Calu3 (cell line): ENCODE measurements around the gene CRYAB. TPM values are rescaled to one million over a fixed set of nuclear protein-coding genes. Genes with fewer than 3 reads are reported as not detected.

Source experiments
- BruUV-seq: library from RNA; stranded (reverse); fragments of 400-500 nt; replicated peaks from 2 replicates; lab custom pipeline; 2021; lab: Mats Ljungman, UMichigan
- CTCF ChIA-PET: fragments of 300-600 bp; sonication (Branson Sonifier 250); formaldehyde crosslinking; loops from one replicate; lab custom pipeline; 2022; ENCODE audit warnings: antibody characterized with exemption; lab: Charles Lee
- DNase-seq: peaks from one replicate; pipeline ENCODE4 v3.0.0; 2022
- H3K27ac Mint-ChIP-seq: one replicate; pipeline ENCODE4 v1.8.0; 2022; ENCODE audit warnings: mixed read lengths; ENCODE audit not compliant: unreplicated experiment
- H3K27me3 Mint-ChIP-seq: one replicate; pipeline ENCODE4 v1.8.0; 2022; ENCODE audit warnings: mixed read lengths; ENCODE audit not compliant: unreplicated experiment
- H3K36me3 Mint-ChIP-seq: one replicate; pipeline ENCODE4 v1.8.0; 2022; ENCODE audit warnings: mild to moderate bottlenecking, moderate library complexity, mixed read lengths; ENCODE audit not compliant: insufficient read depth, unreplicated experiment
- H3K4me1 Mint-ChIP-seq: one replicate; pipeline ENCODE4 v1.8.0; 2022; ENCODE audit warnings: mild to moderate bottlenecking, low read depth, mixed read lengths; ENCODE audit not compliant: unreplicated experiment
- H3K4me3 Mint-ChIP-seq: one replicate; pipeline ENCODE4 v1.8.0; 2022; ENCODE audit warnings: mild to moderate bottlenecking, low read depth, moderate library complexity, mixed read lengths; ENCODE audit not compliant: unreplicated experiment
- H3K9me3 Mint-ChIP-seq: one replicate; pipeline ENCODE4 v1.8.0; 2022; ENCODE audit warnings: low read depth, mixed read lengths; ENCODE audit not compliant: unreplicated experiment
- intact Hi-C: fragments of 100-400 bp; cut with micrococcal nuclease; formaldehyde crosslinking; loops from one replicate; pipeline ENCODE4 v1.10.0; 2022; ENCODE audit not compliant: unreplicated experiment
- total RNA-seq: library from RNA; stranded (reverse); gene quantifications from 2 replicates; pipeline ENCODE4 v1.2.3, GENCODE V29; 2022
- TF ChIP-seq, protein P1 (sequence below): fragments of 200-600 bp; IDR thresholded peaks from one replicate; pipeline ENCODE4 v1.8.0; 2022; ENCODE audit warnings: antibody characterized with exemption; ENCODE audit not compliant: unreplicated experiment

Gene CRYAB
- total RNA-seq, 1 experiment from 2014 or later = 1.9 TPM

DNA sequence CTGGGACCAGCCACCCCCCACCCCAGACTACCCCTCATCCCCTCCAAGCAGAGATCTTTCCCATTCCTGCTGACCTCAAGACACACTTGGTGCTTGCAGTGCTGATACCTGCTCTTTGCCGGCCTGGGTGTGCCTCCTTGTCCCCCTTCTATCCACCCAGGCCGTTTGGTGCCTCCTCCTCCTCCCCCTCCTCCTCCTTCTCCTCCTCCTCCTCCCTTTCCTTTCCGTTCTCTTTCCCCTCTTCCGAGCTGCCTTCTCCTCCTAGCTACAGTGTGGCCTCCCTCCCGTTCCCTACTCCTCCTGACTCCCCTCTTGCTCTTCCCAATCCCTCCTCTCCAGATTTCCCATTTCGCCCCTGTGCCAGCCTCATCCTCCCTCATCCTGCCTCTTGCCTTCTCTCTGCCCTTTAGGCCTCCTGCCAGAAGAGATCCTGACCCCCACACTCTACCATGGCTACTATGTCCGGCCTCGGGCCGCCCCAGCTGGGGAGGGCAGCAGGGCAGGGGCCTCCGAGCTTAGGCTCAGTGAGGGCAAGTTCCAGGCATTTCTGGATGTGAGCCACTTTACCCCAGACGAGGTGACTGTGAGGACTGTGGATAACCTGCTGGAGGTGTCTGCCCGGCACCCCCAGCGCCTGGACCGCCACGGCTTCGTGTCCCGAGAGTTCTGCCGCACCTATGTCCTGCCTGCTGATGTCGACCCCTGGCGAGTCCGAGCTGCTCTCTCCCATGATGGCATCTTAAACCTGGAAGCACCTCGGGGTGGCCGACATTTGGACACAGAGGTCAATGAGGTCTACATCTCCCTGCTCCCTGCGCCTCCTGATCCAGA is 1.7 kb upstream of the CRYAB start:
- Mint-ChIP-seq H3K27ac (no peak overlapping the region), H3K36me3 (no peaks in the 10 kb centered on the region), H3K9me3 (no peaks in the 10 kb centered on the region), H3K4me3 (no peak overlapping the region), H3K27me3 (peaks cover 8% of the 10 kb centered on the region), H3K4me1 (peaks cover 11% of the 10 kb centered on the region)
- CTCF ChIA-PET = no interaction called here
- intact Hi-C loops = no loop called here
- DNase-seq = no peak
- TF ChIP-seq, protein P1, sequence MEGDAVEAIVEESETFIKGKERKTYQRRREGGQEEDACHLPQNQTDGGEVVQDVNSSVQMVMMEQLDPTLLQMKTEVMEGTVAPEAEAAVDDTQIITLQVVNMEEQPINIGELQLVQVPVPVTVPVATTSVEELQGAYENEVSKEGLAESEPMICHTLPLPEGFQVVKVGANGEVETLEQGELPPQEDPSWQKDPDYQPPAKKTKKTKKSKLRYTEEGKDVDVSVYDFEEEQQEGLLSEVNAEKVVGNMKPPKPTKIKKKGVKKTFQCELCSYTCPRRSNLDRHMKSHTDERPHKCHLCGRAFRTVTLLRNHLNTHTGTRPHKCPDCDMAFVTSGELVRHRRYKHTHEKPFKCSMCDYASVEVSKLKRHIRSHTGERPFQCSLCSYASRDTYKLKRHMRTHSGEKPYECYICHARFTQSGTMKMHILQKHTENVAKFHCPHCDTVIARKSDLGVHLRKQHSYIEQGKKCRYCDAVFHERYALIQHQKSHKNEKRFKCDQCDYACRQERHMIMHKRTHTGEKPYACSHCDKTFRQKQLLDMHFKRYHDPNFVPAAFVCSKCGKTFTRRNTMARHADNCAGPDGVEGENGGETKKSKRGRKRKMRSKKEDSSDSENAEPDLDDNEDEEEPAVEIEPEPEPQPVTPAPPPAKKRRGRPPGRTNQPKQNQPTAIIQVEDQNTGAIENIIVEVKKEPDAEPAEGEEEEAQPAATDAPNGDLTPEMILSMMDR = no peak
- no TSS peak for BruUV-seq

GRCh38 chr11:111912535-111912934 is 965 bp upstream of the CRYAB start, which contains the start of gene HSPB2:
TSS of gene HSPB2 (plus strand) at chr11:111912734. CDS start at chr11:111912830, 96 bp downstream.
- Mint-ChIP-seq H3K4me1 (peaks cover 11% of the 10 kb centered on the region), H3K4me3 (no peak within 1 kb of the TSS), H3K36me3 (no peaks in the 10 kb centered on the region), H3K27me3 (peaks cover 8% of the 10 kb centered on the region), H3K9me3 (no peaks in the 10 kb centered on the region), H3K27ac (no peak within 1 kb of the TSS)
- no peak for DNase-seq
- no TSS peak for BruUV-seq
- CTCF ChIA-PET = no interaction called here
- TF ChIP-seq, protein P1 = no peak
- intact Hi-C loops = no loop called here

DNA sequence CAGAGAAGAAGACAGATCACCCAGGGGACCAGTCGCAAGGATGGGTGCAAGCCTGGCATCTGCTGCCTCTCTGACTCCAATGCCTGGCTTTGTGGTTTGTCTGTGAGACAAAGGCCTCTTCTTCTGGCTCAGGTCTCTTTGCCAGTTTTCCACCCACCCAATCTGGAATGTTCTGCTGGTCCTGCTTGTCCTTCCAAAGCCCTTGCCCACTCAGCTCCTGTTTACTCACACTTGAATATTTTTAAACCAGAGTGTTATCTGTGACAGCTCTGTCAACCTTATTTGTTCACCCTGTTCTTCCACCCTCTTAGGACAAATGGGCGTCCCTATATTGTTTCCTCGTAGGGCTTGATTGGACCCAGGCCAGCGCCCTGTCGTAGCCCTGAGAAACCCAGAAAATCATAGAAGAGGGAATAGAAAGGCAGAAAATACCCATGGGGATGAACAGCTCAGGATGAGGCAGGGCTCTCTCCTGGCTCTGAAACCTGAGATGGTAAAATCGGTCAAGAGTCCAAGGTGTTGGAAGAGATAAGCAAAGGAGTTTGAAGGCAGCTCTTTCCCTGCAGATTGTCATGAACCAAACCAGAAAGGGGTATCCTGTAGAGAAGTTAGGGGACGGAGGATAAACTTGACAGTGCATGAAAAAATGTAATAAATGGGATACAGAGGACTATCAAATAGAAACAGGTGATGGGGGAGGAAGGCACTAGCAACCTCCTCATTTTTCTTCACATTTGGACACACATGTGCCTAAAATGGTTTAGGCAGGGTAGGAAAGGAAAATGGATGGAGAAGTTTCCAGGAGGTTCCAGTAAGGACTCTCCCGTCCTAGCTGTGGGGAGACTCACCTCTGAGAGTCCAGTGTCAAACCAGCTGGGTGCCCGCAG is 651 bp downstream of the CRYAB start:
- no peak overlapping the region for H3K4me3 Mint-ChIP-seq
- CTCF ChIA-PET = no interaction called here

DNA sequence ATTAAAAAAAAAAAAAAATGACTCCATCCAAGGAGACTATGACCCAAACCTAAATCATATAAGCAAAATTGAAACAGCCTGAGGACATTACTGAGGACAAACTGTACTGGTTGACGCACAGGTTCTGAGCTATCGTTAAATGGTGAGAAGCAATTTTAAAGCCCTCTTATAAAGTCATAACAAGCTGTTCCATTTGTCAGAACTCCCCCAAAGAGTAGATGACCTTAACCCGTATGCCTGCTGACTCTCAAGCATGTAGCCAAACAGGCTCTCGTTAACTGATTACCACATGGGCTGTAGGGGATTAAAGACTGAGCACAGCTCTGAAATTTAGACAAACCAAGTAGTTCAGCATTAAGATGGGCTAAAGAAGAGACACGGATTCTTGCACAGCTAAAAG is 2.2 kb downstream of the CRYAB start:
- CTCF ChIA-PET = no interaction called here
- BruUV-seq = no TSS peak
- Mint-ChIP-seq H3K4me3 (no peak overlapping the region), H3K36me3 (no peaks in the 10 kb centered on the region), H3K4me1 (peaks cover 11% of the 10 kb centered on the region), H3K27ac (no peak overlapping the region), H3K9me3 (no peaks in the 10 kb centered on the region), H3K27me3 (peaks cover 8% of the 10 kb centered on the region)
- no peak for DNase-seq
- TF ChIP-seq, protein P1 = no peak
- intact Hi-C loops = no loop called here

More for the DNA sequence above, 651 bp downstream of the CRYAB start:
- H3K27me3 Mint-ChIP-seq = peaks cover 8% of the 10 kb centered on the region
- H3K9me3 Mint-ChIP-seq = no peaks in the 10 kb centered on the region
- H3K36me3 Mint-ChIP-seq = no peaks in the 10 kb centered on the region
- peaks cover 11% of the 10 kb centered on the region for H3K4me1 Mint-ChIP-seq
- TF ChIP-seq, protein P1 = no peak
- intact Hi-C loops = no loop called here
- DNase-seq = no peak
- H3K27ac Mint-ChIP-seq = peak overlapping the region; percentile 11
- no TSS peak for BruUV-seq
